Measurements from ENCODE around the gene PIGX.

GRCh38 chr3:196707566-196707965 lies 4.6 kb upstream of the PIGX start:
- TF ChIP-seq POLR2A (IDR thresholded peaks at IDR 0.05): no peak
- TF ChIP-seq, protein P1, sequence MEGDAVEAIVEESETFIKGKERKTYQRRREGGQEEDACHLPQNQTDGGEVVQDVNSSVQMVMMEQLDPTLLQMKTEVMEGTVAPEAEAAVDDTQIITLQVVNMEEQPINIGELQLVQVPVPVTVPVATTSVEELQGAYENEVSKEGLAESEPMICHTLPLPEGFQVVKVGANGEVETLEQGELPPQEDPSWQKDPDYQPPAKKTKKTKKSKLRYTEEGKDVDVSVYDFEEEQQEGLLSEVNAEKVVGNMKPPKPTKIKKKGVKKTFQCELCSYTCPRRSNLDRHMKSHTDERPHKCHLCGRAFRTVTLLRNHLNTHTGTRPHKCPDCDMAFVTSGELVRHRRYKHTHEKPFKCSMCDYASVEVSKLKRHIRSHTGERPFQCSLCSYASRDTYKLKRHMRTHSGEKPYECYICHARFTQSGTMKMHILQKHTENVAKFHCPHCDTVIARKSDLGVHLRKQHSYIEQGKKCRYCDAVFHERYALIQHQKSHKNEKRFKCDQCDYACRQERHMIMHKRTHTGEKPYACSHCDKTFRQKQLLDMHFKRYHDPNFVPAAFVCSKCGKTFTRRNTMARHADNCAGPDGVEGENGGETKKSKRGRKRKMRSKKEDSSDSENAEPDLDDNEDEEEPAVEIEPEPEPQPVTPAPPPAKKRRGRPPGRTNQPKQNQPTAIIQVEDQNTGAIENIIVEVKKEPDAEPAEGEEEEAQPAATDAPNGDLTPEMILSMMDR (IDR thresholded peaks at IDR 0.05): no peak

Measured in right lobe of liver (tissue), 4 donors.